Glutamatergic neuron (in vitro differentiated cells): ENCODE data around the gene RFXANK. TPM values are rescaled to one million over a fixed set of nuclear protein-coding genes. Genes with fewer than 3 reads are reported as not detected.
"Not testable (repeated sequence)": the region's sequence is repeated elsewhere in the genome, so short reads cannot be mapped to it uniquely, and the experiment has no call there.

ENCODE experiments used
- DNase-seq: peaks from one replicate; pipeline ENCODE4 v3.0.0; 2022
- H3K27ac Mint-ChIP-seq: one replicate; pipeline ENCODE4 v1.8.0; 2020; ENCODE audit warnings: mild to moderate bottlenecking, mixed read lengths, inconsistent platforms; ENCODE audit not compliant: unreplicated experiment
- H3K27me3 Mint-ChIP-seq: one replicate; pipeline ENCODE4 v1.8.0; 2020; ENCODE audit warnings: mild to moderate bottlenecking, moderate library complexity, mixed read lengths, inconsistent platforms; ENCODE audit not compliant: unreplicated experiment
- H3K36me3 Mint-ChIP-seq: one replicate; pipeline ENCODE4 v1.8.0; 2020; ENCODE audit warnings: mild to moderate bottlenecking, mixed read lengths, inconsistent platforms; ENCODE audit not compliant: unreplicated experiment
- H3K4me1 Mint-ChIP-seq: one replicate; pipeline ENCODE4 v1.8.0; 2020; ENCODE audit warnings: mild to moderate bottlenecking, low read depth, mixed read lengths, inconsistent platforms; ENCODE audit not compliant: unreplicated experiment
- H3K4me3 Mint-ChIP-seq: one replicate; pipeline ENCODE4 v1.8.0; 2020; ENCODE audit warnings: mild to moderate bottlenecking, mixed read lengths, inconsistent platforms; ENCODE audit not compliant: unreplicated experiment
- H3K9me3 Mint-ChIP-seq: one replicate; pipeline ENCODE4 v1.8.0; 2020; ENCODE audit warnings: mild to moderate bottlenecking, moderate library complexity, mixed read lengths, inconsistent platforms; ENCODE audit not compliant: unreplicated experiment
- CTCF ChIP-seq: fragments of 200-600 bp; sonication (generic); IDR thresholded peaks from one replicate; pipeline ENCODE4 v1.5.0; 2021; ENCODE audit not compliant: partially characterized antibody, unreplicated experiment
- total RNA-seq: library from RNA; stranded (reverse); fragmentation: NEBNext Ultra II Directional; extraction: Animal tissue kit (Norgen Biotek cat#: 25700); gene quantifications from one replicate; pipeline ENCODE4 v1.2.1, GENCODE V29; 2021; ENCODE audit not compliant: unreplicated experiment

RFXANK gene
- total RNA-seq, 1 donor from 2014 or later, result 73.5 TPM

DNA sequence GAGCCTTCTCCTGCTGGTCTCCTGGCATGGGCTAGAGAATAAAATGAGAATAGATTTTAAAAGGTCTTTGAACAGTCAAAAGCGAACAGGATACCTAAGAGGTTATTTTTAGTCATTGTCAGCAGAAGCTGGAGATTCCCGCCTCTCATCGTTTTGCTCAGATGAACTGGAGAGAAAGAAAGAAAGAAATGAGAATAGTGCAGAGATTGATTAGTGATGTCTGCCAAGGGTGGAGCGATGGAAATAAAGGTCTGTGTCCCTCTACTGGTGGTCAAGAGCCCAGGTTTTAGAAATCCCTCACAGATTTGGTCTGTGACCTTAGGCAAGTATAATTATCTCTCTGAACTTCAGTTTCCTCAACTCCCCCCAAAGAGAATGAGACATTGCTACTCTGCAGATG lies 25.0 kb downstream of the RFXANK start:
- no peak for TF ChIP-seq CTCF
- DNase-seq, result no peak
- peaks cover 18% of the 10 kb centered on the region for H3K4me1 Mint-ChIP-seq
- peaks cover 4% of the 10 kb centered on the region for H3K36me3 Mint-ChIP-seq
- peaks cover 10% of the 10 kb centered on the region for H3K27me3 Mint-ChIP-seq
- no peak overlapping the region for H3K27ac Mint-ChIP-seq
- H3K9me3 Mint-ChIP-seq, result peaks cover 2% of the 10 kb centered on the region
- peak overlapping the region; percentile 20 for H3K4me3 Mint-ChIP-seq

GRCh38 chr19:19218911-19219310 lies 26.9 kb downstream of the RFXANK start:
- H3K27me3 Mint-ChIP-seq, result peaks cover 8% of the 10 kb centered on the region
- no peak for TF ChIP-seq CTCF
- H3K4me3 Mint-ChIP-seq, result no peak overlapping the region
- H3K9me3 Mint-ChIP-seq, result peaks cover 2% of the 10 kb centered on the region
- no peak for DNase-seq
- peaks cover 11% of the 10 kb centered on the region for H3K4me1 Mint-ChIP-seq
- H3K27ac Mint-ChIP-seq, result no peak overlapping the region
- peaks cover 8% of the 10 kb centered on the region for H3K36me3 Mint-ChIP-seq

- not testable (repeated sequence) for H3K9me3 Mint-ChIP-seq, DNase-seq, H3K4me1 Mint-ChIP-seq, H3K4me3 Mint-ChIP-seq, H3K27ac Mint-ChIP-seq, H3K27me3 Mint-ChIP-seq, H3K36me3 Mint-ChIP-seq
Measured at GRCh38 chr19:19221000-19221399, 28.9 kb downstream of the RFXANK start.

GRCh38 chr19:19223060-19223459 lies 31.0 kb downstream of the RFXANK start:
- Mint-ChIP-seq H3K4me1 (no peaks in the 10 kb centered on the region), H3K36me3 (peaks cover 4% of the 10 kb centered on the region), H3K27me3 (peaks cover 10% of the 10 kb centered on the region), H3K4me3 (no peak overlapping the region), H3K27ac (no peak overlapping the region), H3K9me3 (peaks cover 2% of the 10 kb centered on the region)
- TF ChIP-seq CTCF, result no peak
- no peak for DNase-seq

DNA sequence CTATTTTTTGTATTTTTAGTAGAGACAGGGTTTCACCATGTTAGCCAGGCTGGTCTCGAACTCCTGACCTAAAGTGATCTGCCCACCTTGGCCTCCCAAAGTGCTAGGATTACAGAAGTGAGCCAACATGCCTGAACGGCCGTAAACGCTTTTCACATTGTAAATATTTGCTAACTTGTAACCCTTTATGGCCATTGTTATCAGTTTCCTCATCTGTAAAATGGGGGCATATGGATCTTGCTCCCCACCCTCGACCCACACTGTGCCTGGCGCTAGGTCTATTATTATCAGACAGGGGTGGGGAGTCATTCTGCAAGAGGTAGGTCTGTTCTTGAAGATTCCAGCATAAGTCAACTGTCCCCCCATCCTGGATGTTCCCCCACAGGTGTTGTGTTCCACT lies 31.6 kb downstream of the RFXANK start:
- no peak overlapping the region for H3K4me3 Mint-ChIP-seq
- H3K9me3 Mint-ChIP-seq, result peaks cover 4% of the 10 kb centered on the region
- peaks cover 10% of the 10 kb centered on the region for H3K27me3 Mint-ChIP-seq
- no peak overlapping the region for H3K27ac Mint-ChIP-seq
- TF ChIP-seq CTCF, result no peak
- no peak for DNase-seq
- no peaks in the 10 kb centered on the region for H3K4me1 Mint-ChIP-seq
- H3K36me3 Mint-ChIP-seq, result peaks cover 4% of the 10 kb centered on the region
